HepG2 (cell line): Measurements from ENCODE around the gene HOXA5. TPM values are rescaled to one million over a fixed set of nuclear protein-coding genes. Genes with fewer than 3 reads are reported as not detected.
A peak's percentile ranks its signal among the peaks of the same experiment; 100 is the strongest.

ENCODE experiments used
- ASH2L ChIP-seq: fragments of 300-600, 200-600 bp; sonication (generic); IDR thresholded peaks from 2 replicates; pipeline ENCODE4 v1.7.0; 2017; ENCODE audit warnings: low read depth, mild to moderate bottlenecking, moderate library complexity, mixed read lengths, low read length; ENCODE audit not compliant: insufficient read length
- ATRX ChIP-seq: sonication (generic); formaldehyde crosslinking; IDR thresholded peaks from 2 replicates; pipeline ENCODE4 v1.4.0; 2020; ENCODE audit warnings: missing genetic modification reagents, borderline replicate concordance
- GLI4 ChIP-seq: sonication (generic); formaldehyde crosslinking; IDR thresholded peaks from 2 replicates; pipeline ENCODE4 v1.5.1; 2020; ENCODE audit warnings: missing genetic modification reagents, mild to moderate bottlenecking, moderate library complexity, borderline replicate concordance
- JUN ChIP-seq: sonication (generic); formaldehyde crosslinking; IDR thresholded peaks from 2 replicates; pipeline ENCODE4 v1.4.0; 2020; ENCODE audit warnings: mild to moderate bottlenecking, missing genetic modification reagents
- MAFF ChIP-seq: IDR thresholded peaks from 2 replicates; pipeline ENCODE4 v1.6.1; 2011; ENCODE audit warnings: low read depth, low read length, improper control_type of control experiment
- NR1H2 ChIP-seq: sonication (generic); formaldehyde crosslinking; IDR thresholded peaks from 2 replicates; pipeline ENCODE4 v1.8.1; 2022; ENCODE audit warnings: low read depth, missing genetic modification reagents, borderline replicate concordance
- POLR2AphosphoS2 ChIP-seq: IDR thresholded peaks from 2 replicates; pipeline ENCODE4 v1.6.1; 2011; ENCODE audit warnings: low read depth, low read length, improper control_type of control experiment
- SMAD1 ChIP-seq: sonication (generic); formaldehyde crosslinking; IDR thresholded peaks from 2 replicates; pipeline ENCODE4 v1.4.0; 2020; ENCODE audit warnings: missing genetic modification reagents, low read depth, mild to moderate bottlenecking, borderline replicate concordance
- STAT5B ChIP-seq: sonication (generic); formaldehyde crosslinking; IDR thresholded peaks from 2 replicates; pipeline ENCODE4 v1.4.0; 2020; ENCODE audit warnings: missing genetic modification reagents
- THAP11 ChIP-seq: IDR thresholded peaks from 2 replicates; pipeline ENCODE4 v1.6.1; 2016; ENCODE audit warnings: missing biosample characterization, missing genetic modification reagents
- ZBTB3 ChIP-seq: sonication (generic); formaldehyde crosslinking; IDR thresholded peaks from 2 replicates; pipeline ENCODE4 v1.4.0; 2020; ENCODE audit warnings: low read depth, mild to moderate bottlenecking, moderate library complexity, missing genetic modification reagents, borderline replicate concordance
- ZNF12 ChIP-seq: sonication (generic); formaldehyde crosslinking; IDR thresholded peaks from 2 replicates; pipeline ENCODE4 v1.5.0; 2020; ENCODE audit warnings: missing genetic modification reagents
- ZNF747 ChIP-seq: sonication (generic); formaldehyde crosslinking; IDR thresholded peaks from 2 replicates; pipeline ENCODE4 v1.8.1; 2023; ENCODE audit warnings: missing genetic modification reagents, mild to moderate bottlenecking, borderline replicate concordance
- polyA plus RNA-seq, 8 experiments: library from polyadenylated mRNA; depleted of rRNA in 3 of 8; stranded (reverse) in 7 of 8; unstranded in 1 of 8; fragments of >200 nt; fragmentation: Illumina TruSeq in 4 of 8; extraction: Trizol in 4 of 8; gene quantifications; 2 replicates each; pipeline versions ENCODE4 v1.2.1 to v1.2.3, GENCODE V29; 2011 to 2016; ENCODE audit warnings: low read depth in 4 of 8, missing spikeins in 1 of 8, mixed read lengths in 1 of 8; ENCODE audit not compliant: insufficient read depth in 1 of 8
- total RNA-seq, 5 experiments: library from RNA; depleted of rRNA; stranded (reverse); fragments of >200 nt; fragmentation: Illumina TruSeq; extraction: Trizol; gene quantifications; 2 replicates each; pipeline ENCODE4 v1.2.3, GENCODE V29; 2016; ENCODE audit warnings: low read depth in 1 of 5
- TF ChIP-seq, protein P1 (sequence below): sonication (generic); formaldehyde crosslinking; IDR thresholded peaks from 2 replicates; pipeline ENCODE4 v1.5.0; 2020; ENCODE audit warnings: missing genetic modification reagents
- TF ChIP-seq, protein P2 (sequence below): sonication (generic); formaldehyde crosslinking; IDR thresholded peaks from 2 replicates; pipeline ENCODE4 v1.4.0; 2020; ENCODE audit warnings: missing genetic modification reagents, borderline replicate concordance
- TF ChIP-seq, protein P3 (sequence below): sonication (generic); formaldehyde crosslinking; IDR thresholded peaks from 2 replicates; pipeline ENCODE4 v1.5.1; 2020; ENCODE audit warnings: mild to moderate bottlenecking, missing genetic modification reagents, moderate library complexity
- TF ChIP-seq, protein P4 (sequence below): sonication (generic); formaldehyde crosslinking; IDR thresholded peaks from 2 replicates; pipeline ENCODE4 v1.9.0; 2022; ENCODE audit warnings: low read depth, missing genetic modification reagents
- TF ChIP-seq, protein P5 (sequence below): sonication (generic); formaldehyde crosslinking; IDR thresholded peaks from 2 replicates; pipeline ENCODE4 v1.4.0; 2020; ENCODE audit warnings: mild to moderate bottlenecking, missing genetic modification reagents
- TF ChIP-seq, protein P6 (sequence below): sonication (generic); formaldehyde crosslinking; IDR thresholded peaks from 2 replicates; pipeline ENCODE4 v1.4.0; 2020; ENCODE audit warnings: missing genetic modification reagents

Gene HOXA5
- total and polyA plus RNA-seq, 2 of the 13 experiments (the other 11 are each of a cell fraction or from before 2014, with no cell fraction given): 3.2 to 3.6 TPM

DNA sequence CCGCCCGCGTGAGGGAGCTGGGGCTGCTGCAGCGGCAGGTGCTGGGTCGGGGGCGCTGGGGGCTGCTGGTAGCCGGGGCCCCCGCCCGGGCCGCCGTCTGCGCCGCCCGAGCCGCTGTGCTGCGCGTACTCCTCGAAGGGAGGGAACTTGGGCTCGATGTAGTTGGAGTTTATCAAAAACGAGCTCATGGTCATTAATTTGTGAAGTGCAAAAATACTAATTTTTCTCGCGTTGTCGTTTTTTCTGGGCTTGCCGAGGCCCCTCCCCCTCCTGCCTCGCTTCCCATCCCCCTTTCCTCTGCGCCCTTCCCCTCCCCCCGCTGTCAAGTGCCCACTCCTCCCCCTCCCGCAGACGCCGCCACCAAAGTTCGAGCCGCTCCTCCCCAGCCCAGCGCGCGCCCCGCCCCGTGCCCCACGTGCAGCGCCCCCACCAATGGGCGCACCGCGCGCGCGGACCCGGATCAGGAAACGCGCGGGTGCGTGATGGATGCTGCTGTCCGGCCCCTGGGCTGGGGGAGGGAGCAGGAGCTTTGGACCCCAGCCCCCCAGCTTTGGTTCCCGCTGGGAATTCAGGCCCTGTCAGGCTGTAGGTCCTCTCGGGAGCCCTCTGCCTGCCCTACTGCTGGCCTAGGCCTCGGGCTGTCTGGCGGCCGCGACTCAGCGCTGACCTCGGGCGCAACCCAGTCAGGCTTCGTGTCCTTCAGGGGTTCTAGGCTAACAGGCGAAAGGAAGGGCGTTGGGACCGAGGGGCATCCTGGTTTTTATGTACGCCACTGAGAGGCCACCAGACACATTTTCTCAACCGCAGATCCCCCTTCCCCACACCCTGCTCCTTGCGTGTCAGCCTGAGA, 12.7 kb downstream of the HOXA5 start, which contains the start of gene HOXA4 (continued):
- TF ChIP-seq POLR2AphosphoS2 (no peak), MAFF (no peak), GLI4 (CRISPR knock-in tag) (no peak), ZNF12 (CRISPR knock-in tag) (no peak), ASH2L (peak; percentile 69), JUN (CRISPR knock-in tag) (no peak), ZNF747 (peak; percentile 83; the same call in 1 of the 2 replicates), STAT5B (CRISPR knock-in tag) (no peak), SMAD1 (no peak), ZBTB3 (CRISPR knock-in tag) (no peak), THAP11 (peak; percentile 77), ATRX (CRISPR knock-in tag) (no peak), NR1H2 (no peak)
- TF ChIP-seq, protein P1, sequence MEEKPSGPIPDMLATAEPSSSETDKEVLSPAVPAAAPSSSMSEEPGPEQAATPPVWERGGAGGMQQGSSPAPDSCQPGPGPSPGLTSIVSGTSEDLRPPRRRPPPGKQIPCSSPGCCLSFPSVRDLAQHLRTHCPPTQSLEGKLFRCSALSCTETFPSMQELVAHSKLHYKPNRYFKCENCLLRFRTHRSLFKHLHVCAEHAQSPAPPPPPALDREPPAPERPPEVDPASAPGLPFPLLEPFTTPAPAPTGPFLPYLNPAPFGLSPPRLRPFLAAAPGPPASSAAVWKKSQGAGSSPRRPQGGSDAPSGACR: 0 out of 2 replicates have a peak, but pooled peaks have one; percentile 47
- TF ChIP-seq, protein P2, sequence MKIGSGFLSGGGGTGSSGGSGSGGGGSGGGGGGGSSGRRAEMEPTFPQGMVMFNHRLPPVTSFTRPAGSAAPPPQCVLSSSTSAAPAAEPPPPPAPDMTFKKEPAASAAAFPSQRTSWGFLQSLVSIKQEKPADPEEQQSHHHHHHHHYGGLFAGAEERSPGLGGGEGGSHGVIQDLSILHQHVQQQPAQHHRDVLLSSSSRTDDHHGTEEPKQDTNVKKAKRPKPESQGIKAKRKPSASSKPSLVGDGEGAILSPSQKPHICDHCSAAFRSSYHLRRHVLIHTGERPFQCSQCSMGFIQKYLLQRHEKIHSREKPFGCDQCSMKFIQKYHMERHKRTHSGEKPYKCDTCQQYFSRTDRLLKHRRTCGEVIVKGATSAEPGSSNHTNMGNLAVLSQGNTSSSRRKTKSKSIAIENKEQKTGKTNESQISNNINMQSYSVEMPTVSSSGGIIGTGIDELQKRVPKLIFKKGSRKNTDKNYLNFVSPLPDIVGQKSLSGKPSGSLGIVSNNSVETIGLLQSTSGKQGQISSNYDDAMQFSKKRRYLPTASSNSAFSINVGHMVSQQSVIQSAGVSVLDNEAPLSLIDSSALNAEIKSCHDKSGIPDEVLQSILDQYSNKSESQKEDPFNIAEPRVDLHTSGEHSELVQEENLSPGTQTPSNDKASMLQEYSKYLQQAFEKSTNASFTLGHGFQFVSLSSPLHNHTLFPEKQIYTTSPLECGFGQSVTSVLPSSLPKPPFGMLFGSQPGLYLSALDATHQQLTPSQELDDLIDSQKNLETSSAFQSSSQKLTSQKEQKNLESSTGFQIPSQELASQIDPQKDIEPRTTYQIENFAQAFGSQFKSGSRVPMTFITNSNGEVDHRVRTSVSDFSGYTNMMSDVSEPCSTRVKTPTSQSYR (CRISPR knock-in tag): peak; percentile 90
- TF ChIP-seq, protein P3, sequence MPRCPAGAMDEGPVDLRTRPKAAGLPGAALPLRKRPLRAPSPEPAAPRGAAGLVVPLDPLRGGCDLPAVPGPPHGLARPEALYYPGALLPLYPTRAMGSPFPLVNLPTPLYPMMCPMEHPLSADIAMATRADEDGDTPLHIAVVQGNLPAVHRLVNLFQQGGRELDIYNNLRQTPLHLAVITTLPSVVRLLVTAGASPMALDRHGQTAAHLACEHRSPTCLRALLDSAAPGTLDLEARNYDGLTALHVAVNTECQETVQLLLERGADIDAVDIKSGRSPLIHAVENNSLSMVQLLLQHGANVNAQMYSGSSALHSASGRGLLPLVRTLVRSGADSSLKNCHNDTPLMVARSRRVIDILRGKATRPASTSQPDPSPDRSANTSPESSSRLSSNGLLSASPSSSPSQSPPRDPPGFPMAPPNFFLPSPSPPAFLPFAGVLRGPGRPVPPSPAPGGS: no peak; the same call in none of the 2 replicates
- TF ChIP-seq, protein P4, sequence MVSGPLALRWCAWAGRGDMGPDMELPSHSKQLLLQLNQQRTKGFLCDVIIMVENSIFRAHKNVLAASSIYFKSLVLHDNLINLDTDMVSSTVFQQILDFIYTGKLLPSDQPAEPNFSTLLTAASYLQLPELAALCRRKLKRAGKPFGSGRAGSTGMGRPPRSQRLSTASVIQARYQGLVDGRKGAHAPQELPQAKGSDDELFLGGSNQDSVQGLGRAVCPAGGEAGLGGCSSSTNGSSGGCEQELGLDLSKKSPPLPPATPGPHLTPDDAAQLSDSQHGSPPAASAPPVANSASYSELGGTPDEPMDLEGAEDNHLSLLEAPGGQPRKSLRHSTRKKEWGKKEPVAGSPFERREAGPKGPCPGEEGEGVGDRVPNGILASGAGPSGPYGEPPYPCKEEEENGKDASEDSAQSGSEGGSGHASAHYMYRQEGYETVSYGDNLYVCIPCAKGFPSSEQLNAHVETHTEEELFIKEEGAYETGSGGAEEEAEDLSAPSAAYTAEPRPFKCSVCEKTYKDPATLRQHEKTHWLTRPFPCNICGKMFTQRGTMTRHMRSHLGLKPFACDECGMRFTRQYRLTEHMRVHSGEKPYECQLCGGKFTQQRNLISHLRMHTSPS (CRISPR knock-in tag): no peak
- TF ChIP-seq, protein P5, sequence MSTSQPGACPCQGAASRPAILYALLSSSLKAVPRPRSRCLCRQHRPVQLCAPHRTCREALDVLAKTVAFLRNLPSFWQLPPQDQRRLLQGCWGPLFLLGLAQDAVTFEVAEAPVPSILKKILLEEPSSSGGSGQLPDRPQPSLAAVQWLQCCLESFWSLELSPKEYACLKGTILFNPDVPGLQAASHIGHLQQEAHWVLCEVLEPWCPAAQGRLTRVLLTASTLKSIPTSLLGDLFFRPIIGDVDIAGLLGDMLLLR (CRISPR knock-in tag): 0 out of 2 replicates have a peak, but pooled peaks have one; percentile 27
- TF ChIP-seq, protein P6, sequence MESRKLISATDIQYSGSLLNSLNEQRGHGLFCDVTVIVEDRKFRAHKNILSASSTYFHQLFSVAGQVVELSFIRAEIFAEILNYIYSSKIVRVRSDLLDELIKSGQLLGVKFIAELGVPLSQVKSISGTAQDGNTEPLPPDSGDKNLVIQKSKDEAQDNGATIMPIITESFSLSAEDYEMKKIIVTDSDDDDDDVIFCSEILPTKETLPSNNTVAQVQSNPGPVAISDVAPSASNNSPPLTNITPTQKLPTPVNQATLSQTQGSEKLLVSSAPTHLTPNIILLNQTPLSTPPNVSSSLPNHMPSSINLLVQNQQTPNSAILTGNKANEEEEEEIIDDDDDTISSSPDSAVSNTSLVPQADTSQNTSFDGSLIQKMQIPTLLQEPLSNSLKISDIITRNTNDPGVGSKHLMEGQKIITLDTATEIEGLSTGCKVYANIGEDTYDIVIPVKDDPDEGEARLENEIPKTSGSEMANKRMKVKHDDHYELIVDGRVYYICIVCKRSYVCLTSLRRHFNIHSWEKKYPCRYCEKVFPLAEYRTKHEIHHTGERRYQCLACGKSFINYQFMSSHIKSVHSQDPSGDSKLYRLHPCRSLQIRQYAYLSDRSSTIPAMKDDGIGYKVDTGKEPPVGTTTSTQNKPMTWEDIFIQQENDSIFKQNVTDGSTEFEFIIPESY (CRISPR knock-in tag): peak; percentile 49
